Fibroblast of lung (primary cell): ENCODE results near the gene LPGAT1.

Source experiments
- CTCF ChIP-seq, 2 donors: IDR thresholded peaks in 1 of 2; conservative IDR thresholded peaks in 1 of 2; 1 replicate in 1 of 2; 2 replicates in 1 of 2; pipeline ENCODE4 v1.5.1; 2011 to 2012; ENCODE audit warnings: low read length in 2 of 2, control low read depth in 1 of 2, inconsistent platforms in 1 of 2, low read depth in 1 of 2, mild to moderate bottlenecking in 1 of 2
- EZH2 ChIP-seq: IDR thresholded peaks from 2 replicates; pipeline ENCODE4 v1.5.1; 2012; ENCODE audit warnings: low read length, control low read depth, mild to moderate bottlenecking; ENCODE audit errors: missing control alignments

GRCh38 chr1:211701733-211702132 lies 128.8 kb downstream of the LPGAT1 start:
- TF ChIP-seq CTCF (conservative IDR thresholded peaks at IDR 0.05 in 1 of 2, IDR thresholded peaks at IDR 0.05 in 1 of 2; ENCODE audit: low read depth in 1 of 2, low read length in 2 of 2): no peak
- TF ChIP-seq EZH2: no peak
